ENCODE measurements around the gene CCL22.
"Not testable (repeated sequence)": the region's sequence is repeated elsewhere in the genome, so short reads cannot be mapped to it uniquely, and the experiment has no call there.

Gene CCL22

DNA sequence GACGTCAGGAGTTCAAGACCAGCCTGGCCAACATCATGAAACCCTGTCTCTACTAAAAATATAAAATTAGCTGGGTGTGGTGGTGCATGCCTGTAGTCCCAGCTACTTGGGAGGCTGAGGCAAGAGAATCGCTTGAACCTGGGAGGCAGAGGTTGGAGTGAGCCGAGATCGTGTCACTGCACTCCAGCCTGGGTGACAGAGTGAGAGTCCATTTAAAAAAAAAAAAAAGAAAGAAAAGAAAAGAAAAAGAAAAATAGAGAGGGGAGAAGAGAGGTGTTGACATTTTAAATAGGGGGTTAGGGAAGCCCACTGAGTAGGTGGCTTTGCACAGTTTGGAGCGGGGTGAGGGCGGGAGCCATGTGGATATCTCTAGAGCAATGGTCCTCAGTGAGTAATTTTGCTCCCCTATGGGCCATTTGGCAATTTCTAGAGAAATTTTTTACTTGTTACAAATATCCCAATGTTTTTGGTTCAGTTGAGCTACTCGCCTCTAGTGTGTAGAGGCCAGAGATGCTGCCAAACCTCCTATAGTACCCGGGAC is 16.4 kb downstream of the CCL22 start:
- DNase-seq, result not testable (repeated sequence)

DNA sequence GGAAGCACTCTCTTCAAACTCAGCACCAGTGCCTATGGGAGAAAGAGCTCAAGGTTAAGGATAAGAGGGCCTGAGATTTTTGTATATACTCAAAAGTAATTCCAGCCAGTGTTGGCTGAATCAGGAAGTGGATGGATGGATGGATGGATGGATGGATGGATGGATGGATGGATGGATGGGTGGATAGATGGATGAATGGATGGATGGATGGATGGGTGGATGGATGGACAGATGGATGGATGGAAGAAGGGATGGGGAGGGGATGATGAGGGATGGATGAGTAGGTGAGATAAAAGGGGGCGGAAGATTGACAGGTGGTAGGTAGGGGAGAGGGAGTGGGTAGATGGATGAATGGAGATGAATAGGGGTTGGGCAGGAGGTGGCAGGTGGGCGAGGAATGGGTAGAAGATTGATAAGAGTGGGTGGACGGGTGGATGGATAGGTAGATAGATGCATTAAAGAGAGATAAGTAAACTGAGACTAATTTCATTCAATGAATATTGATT is 17.8 kb downstream of the CCL22 start:
- no peak for DNase-seq

DNA sequence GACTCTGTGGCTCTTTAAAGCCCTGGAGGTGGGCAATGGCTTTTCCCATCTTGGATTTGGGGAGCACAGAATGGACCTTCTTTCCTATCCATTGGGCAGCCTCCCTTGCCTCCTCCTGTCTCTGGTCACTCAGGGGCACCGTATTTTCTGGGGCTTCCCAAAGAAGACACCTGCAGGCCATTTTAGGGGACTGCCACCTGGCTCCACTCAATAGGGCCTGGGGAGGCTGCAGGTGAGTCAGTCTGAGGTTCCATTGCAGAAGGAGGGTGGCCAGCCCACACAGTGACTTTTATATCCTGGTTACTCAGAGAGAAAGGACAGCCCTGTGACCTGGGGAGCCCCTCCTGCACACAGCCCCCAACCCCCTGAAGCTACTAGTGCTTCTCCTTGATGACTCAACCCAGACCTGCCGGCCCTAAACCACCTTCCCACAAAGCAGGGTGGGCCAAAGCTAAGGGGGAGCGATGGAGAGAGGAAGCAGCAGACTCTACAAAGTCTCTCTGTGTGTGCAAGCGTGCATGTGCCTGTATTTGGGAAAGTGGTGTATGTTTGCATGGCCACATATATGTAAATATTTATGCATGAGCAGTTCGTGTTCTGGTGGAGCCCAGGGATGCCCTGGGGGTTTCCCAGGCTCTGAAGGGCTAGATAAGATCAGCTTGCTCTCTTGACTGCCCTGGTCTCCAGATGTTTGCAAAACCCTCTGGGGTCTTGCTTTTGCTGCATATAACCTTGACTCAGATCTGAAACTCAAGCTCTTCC is 18.7 kb downstream of the CCL22 start:
- no peak for DNase-seq

DNA sequence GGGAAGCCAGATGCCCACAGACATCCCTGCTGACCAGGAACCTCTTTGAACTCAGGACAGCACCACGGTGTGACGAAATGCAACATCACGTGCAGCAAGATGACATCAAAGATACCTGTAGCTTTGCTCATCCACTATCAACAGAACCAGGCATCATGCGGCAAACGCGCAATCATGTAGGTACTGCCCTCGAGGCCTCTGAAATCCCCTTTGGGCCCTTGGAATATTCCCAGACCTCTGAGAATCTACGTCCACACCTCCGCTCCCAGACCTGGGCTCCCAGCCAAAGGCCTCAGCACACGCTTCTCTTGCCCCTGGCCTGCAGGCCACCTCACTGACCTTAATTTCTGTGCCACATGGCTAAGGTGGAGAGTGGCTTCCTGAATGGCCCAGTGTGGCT is 21.0 kb downstream of the CCL22 start:
- no peak for DNase-seq

DNA sequence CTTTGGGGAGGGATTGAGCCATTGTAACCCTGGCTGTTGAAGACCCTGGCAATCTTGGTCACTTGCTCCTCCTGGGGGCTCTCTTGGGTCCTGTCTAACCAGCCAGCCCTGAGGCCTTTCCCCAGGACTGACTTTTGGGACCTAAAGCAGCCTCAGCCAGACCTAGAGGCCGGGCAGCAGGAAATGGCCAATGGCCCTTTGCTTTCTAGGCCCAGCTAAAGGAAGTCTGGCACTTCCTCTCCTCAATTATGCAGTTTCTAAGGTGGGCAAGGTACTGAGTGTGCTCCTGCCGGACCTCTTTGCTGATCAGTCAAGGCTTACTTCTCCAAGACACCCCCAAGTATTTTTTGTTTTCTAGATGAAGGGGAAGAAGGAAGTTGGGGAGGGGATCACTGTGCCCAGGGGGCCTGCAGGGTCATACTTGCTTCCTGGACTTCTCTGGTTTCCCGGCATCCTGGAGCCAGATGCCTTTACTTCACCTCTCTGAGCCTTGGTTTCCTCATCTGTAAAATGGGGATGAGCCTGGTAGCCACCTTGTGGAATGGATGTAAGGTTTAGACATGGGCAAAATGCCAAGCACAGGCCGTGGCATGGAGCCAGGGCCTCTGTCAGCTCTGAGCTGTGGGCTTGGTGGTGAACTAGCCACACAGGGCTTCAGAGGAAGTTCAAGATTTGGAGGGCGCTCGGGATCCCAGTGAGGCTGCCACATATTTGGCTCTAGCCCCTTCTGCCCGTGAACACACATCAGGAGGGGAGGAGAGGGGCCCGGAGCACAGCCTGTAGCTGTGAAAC is 22.3 kb downstream of the CCL22 start:
- peak in 4 of 56 donors; percentile 16 to 41 (median 29) for DNase-seq

DNA sequence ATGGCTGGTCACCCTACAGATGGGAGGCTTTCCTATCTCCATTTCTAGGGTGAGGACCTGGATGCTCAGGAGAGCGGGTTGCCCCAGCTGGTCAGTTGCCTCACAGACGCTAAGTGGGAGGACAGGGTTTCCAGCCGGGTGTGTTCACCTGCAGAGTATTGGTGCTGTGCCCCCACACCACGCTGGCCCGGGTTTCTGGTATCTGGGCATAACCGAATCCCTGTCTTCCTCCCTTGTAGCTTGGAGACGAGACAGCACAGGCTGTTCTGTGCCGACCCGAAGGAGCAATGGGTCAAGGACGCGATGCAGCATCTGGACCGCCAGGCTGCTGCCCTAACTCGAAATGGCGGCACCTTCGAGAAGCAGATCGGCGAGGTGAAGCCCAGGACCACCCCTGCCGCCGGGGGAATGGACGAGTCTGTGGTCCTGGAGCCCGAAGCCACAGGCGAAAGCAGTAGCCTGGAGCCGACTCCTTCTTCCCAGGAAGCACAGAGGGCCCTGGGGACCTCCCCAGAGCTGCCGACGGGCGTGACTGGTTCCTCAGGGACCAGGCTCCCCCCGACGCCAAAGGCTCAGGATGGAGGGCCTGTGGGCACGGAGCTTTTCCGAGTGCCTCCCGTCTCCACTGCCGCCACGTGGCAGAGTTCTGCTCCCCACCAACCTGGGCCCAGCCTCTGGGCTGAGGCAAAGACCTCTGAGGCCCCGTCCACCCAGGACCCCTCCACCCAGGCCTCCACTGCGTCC is 23.4 kb downstream of the CCL22 start:
- no peak for DNase-seq

DNA sequence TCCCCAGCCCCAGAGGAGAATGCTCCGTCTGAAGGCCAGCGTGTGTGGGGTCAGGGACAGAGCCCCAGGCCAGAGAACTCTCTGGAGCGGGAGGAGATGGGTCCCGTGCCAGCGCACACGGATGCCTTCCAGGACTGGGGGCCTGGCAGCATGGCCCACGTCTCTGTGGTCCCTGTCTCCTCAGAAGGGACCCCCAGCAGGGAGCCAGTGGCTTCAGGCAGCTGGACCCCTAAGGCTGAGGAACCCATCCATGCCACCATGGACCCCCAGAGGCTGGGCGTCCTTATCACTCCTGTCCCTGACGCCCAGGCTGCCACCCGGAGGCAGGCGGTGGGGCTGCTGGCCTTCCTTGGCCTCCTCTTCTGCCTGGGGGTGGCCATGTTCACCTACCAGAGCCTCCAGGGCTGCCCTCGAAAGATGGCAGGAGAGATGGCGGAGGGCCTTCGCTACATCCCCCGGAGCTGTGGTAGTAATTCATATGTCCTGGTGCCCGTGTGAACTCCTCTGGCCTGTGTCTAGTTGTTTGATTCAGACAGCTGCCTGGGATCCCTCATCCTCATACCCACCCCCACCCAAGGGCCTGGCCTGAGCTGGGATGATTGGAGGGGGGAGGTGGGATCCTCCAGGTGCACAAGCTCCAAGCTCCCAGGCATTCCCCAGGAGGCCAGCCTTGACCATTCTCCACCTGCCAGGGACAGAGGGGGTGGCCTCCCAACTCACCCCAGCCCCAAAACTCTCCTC is 24.1 kb downstream of the CCL22 start:
- no peak for DNase-seq

DNA sequence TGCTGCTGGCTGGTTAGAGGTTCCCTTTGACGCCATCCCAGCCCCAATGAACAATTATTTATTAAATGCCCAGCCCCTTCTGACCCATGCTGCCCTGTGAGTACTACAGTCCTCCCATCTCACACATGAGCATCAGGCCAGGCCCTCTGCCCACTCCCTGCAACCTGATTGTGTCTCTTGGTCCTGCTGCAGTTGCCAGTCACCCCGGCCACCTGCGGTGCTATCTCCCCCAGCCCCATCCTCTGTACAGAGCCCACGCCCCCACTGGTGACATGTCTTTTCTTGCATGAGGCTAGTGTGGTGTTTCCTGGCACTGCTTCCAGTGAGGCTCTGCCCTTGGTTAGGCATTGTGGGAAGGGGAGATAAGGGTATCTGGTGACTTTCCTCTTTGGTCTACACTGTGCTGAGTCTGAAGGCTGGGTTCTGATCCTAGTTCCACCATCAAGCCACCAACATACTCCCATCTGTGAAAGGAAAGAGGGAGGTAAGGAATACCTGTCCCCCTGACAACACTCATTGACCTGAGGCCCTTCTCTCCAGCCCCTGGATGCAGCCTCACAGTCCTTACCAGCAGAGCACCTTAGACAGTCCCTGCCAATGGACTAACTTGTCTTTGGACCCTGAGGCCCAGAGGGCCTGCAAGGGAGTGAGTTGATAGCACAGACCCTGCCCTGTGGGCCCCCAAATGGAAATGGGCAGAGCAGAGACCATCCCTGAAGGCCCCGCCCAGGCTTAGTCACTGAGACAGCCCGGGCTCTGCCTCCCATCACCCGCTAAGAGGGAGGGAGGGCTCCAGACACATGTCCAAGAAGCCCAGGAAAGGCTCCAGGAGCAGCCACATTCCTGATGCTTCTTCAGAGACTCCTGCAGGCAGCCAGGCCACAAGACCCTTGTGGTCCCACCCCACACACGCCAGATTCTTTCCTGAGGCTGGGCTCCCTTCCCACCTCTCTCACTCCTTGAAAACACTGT is 25.0 kb downstream of the CCL22 start:
- no peak for DNase-seq

DNA sequence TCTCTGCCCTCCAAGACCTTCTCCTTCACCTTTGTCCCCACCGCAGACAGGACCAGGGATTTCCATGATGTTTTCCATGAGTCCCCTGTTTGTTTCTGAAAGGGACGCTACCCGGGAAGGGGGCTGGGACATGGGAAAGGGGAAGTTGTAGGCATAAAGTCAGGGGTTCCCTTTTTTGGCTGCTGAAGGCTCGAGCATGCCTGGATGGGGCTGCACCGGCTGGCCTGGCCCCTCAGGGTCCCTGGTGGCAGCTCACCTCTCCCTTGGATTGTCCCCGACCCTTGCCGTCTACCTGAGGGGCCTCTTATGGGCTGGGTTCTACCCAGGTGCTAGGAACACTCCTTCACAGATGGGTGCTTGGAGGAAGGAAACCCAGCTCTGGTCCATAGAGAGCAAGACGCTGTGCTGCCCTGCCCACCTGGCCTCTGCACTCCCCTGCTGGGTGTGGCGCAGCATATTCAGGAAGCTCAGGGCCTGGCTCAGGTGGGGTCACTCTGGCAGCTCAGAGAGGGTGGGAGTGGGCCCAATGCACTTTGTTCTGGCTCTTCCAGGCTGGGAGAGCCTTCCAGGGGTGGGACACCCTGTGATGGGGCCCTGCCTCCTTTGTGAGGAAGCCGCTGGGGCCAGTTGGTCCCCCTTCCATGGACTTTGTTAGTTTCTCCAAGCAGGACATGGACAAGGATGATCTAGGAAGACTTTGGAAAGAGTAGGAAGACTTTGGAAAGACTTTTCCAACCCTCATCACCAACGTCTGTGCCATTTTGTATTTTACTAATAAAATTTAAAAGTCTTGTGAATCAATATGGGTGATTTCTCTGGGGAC is 25.9 kb downstream of the CCL22 start:
- peak in 2 of 56 donors; percentile 14 to 35 for DNase-seq

DNA sequence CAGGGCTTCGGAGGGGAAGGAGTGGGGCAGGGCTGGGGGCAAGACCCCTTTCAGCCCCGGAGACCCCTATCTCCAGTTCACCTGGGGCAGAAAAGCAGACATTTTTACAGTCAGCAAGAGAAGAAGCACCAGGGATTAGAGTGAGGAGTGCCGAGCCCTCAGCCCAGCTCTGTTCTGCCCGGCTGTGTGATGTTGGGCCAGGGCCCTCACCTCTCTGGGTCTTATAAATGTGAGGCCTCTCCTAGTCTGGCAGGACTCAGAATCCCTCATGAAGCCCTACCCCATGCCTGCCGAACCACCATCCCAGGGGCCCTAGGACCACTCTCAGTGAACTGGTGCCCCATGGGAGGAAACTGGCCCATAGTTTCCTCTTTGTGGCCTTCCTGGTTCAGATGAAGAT is 26.5 kb downstream of the CCL22 start:
- no peak for DNase-seq

DNA sequence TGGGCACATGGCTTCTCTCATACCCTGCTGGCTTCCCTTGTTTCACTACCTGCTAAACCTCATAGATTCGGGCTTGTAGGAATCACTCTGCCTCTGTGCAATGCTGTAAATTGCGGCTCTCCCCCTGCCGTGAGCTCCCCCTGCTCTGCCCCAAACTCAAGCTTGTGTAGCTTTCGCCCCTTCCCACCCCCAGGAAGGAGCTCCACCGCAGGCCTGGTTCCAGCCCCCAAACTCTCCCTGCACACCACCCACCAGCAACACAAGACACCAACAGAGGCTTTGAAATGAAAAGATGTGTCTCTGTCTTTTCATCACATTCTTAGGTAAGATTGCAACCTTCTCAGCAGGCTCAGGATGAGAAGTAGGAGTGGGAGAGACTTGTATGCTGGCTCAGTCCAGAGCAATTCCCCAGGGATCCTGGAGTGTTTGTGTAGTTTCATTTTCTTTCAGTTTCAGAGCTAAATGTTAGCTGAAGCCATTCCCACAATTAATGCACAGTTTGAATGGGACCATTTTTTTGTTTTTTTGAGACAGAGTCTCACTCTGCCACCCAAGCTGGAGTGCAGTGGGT is 27.9 kb downstream of the CCL22 start:
- no peak for DNase-seq

DNA sequence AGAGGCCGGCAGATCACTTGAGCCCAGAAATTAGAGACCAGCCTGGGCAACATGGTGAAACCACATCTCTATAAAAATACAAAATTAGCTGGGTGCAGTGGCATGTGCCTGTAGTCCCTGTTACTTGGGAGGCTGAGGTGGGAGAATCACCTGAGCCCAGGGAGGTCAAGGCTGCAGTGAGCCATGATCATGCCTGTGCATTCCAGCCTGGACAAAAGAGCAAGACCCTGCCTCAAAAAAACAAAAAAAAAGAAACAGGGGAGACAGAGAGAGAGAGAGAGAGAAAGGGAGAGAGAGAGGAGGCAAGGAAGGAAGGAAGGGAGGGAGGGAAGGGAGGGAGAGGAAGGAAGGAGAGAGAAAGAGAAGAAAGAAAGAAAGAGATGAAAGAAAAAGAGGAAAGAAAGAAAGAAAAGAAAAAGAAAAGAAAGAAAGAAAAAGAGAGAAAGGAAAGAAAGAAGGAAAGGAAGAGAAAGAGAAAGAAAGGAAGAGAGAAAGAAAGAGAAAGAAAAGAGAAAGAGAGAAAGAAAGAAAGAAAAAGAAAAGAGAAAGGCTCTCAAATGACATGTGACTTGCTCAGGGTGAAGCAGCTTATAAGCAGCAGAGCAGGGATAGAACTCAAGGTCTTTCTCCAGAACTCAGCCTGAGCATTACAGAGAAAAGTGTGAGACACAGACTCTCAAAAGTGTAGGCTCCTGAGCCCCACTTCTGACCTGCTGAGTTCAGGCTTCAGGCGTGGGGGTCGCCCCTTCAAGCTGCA is 29.2 kb downstream of the CCL22 start:
- no peak for DNase-seq

DNA sequence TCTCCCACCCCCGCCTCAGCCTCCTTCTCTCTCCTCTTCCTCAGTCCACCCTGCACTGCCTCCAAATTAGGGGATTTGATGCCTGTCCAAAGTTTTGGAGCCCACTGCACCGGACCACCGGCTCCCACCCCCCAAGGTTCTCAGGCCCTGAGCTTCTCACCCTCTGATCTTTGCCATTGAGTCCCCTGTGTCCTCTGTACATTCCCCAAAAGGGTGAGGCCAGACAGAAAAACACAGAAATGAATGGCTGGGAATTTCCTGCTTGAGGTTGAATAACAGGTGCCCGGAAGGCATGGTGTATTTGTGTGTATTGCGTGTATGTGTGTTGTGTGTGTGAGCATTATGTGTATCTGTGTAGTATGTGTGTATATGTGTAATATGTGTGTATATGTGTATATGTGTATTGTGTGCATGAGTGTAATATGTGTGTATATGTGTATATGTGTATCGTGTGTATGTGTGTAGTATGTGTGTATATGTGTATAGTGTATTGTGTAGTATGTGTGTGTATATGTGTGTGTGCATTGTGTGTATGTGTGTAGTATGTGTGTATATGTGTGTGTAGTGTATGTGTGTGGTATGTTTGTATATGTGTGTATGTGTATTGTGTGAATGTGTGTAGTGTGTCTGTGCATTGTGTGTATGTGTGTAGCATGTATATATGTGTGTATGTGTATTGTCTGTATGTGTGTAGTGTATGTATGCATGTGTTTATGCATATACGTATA is 29.9 kb downstream of the CCL22 start:
- no peak for DNase-seq

DNA sequence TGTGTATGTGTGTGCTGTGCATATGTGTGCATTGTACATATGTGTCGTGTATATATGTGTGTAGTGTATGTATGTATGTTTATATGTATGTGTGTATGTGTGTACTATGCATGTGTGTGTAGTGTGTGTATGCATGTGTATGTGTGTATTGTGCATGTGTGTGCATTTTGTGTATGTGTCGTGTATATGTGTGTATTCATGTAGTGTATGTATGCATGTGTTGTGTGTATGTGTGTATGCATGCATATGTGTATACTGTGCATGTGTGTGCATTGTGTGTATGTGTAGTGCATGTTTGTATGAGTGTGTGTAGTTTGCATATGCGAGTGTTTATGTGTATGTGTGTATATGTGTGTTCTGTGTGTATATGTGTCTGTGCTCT is 30.5 kb downstream of the CCL22 start:
- no peak for DNase-seq

DNA sequence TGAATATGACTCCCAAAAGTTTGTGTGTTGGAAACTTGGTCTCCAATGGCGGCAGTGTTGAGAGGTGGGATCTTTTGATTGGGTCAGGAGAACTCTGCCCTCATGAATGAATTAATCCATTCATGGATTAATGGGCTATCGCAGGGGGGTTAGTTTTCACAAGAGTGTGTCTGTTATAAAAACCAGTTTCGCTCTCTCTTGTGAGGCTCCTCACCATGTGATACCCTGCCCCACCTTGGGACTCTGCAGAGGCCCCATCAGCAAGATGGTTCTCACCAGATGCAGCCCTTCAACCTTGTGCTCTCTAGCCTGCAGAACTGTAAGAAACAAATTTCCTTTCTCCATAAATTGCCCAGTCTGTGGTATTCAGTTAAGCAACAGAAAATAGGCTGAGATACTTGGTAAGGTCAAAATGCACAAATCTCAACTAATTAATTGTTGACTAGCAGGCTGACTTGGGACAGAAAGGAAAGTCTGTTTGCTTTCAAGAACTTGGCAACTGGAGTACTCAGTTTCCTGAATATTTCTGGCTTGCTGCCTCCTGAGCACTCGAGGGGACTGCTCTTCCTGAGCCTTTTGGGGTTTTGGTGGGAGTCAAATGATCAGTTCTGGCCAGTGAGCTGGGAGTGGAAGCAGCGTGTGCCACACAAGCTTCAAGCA is 32.2 kb downstream of the CCL22 start:
- no peak for DNase-seq

DNA sequence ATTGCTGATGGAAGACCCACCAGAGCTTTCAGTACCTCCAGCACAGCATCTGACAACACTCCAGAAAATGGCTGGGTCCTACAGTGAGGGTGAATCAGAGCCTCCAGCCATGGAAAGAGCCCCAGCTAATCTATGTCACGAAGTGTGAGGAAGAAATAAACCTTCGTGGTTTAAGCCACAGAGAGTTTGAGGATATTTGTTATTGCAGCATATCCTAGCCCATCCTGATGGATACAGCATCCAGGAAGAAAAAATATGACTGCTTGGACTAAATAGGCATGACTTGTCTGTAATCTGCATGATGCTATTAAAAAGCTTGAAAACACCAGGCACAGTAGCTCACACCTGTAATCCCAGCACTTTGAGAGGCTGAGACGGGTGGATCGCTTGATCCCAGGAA is 32.7 kb downstream of the CCL22 start:
- DNase-seq, result no peak
